GM18502 (cell line): ENCODE results near the gene UROD.
"Not testable (repeated sequence)": the region's sequence is repeated elsewhere in the genome, so short reads cannot be mapped to it uniquely, and the experiment has no call there.

Experiments
- ATAC-seq: cut with Tn5 transposase; IDR thresholded peaks from one replicate; pipeline ENCODE4 v1.9.1; 2021; ENCODE audit warnings: mild to moderate bottlenecking; ENCODE audit not compliant: unreplicated experiment, poor library complexity

UROD gene

DNA sequence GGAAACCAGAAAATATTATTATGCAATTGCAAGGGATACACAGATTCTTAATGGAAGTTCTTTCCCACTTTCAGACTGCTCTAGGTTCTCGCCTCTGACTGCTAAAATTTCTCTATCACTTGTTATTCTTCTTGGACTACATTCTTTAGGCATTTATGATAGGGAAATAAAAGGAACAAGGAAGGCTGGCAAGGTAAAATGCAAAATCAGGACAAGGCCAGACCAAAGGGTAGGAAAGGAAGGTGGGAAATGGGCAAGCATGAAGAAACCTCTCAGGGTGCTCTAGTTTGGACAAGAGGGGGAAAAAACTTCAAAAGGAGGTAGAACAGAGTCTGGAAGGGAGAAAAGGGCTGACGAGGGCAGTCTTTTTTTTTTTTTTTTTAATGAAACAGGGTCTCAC, 26.2 kb downstream of the UROD start:
- ATAC-seq, result no peak

DNA sequence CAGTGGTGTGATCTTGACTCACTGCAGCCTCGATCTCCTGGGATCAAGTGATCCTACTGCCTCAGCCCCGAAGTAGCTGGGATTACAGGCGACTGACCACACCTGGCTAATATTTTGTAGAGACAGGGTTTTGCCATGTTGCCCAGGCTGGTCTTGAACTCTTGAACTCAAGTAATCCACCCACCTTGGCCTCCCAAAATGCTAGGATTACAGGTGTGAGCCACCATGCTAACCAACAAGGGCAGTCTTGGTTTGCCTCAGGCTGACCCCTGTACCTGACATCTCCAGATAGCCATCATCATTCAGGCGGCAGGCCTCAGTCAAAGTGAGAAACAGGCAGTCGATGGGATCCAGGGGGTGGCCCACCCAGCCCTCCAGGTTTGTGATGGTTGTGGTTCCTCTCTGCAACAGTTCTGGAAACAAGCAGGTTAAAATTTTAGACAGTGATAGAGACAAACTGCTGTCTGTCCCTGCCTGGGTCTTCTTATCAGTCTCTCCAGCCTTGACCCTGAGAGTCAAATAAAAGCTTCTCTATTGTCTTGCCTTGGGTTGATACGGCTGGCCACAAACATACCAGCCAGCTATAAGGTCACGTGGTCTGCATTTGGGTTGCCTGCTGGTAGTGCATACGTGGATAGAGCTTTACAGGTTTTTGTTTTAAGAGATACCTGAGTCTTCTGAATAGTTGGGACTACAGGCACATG, 26.8 kb downstream of the UROD start:
- ATAC-seq, result no peak

DNA sequence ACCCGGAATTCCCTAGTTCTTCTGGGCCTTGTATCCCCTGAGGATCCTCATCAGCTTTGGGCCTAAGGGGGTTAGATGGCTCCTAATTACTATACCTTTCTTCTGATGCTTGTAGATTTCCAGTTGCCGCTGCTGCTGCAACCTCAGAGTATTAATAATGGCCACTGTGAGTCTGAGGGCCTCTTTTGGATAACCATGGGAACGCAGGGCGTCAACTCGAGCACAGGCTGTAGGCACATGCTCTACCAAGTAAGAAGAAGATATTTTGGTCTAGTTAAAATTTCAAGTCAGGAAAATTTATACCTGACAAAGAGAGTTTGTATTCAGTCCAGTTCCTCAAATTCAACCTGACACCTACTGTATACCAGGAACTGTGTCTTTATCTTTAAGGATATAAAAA, 28.2 kb downstream of the UROD start:
- ATAC-seq, result no peak

DNA sequence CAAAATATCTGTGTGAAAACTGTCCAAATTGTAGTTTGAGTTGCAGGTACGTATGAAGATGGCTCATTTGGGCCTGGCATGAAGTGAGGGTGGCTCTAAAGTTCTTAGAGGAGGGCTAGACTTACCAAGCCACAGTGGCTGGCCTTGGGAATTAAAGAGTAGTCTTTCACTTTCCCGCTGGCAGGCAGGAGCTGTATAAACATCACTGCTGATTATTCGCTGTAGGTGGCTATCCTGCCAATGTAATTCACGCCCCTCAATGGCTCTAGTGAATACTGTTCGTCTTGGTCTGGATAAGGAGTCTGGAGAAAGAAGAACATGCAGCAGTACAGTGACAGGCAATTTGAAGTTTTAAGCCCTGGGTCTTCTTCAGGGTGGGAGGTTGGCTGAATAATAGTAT, 31.0 kb downstream of the UROD start:
- ATAC-seq, result no peak

DNA sequence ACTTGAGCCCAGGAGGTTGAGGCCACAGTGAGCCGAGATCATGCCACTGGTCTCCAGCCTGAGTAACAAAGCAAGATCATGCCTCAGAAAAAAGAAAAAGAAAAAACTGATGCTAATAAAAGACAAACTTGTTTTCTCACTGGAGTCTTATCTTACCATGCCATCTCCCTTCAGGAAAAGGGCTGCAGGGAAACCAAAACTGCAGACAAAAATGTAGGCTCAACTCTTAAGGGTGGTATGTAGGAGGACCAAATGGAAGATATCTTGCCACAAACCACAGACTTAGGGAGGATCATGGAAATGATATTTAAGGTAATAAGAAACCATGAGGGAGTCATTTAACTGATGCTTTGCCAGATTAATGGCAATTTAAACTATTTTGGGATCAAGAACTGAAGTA, 32.9 kb downstream of the UROD start:
- no peak for ATAC-seq

DNA sequence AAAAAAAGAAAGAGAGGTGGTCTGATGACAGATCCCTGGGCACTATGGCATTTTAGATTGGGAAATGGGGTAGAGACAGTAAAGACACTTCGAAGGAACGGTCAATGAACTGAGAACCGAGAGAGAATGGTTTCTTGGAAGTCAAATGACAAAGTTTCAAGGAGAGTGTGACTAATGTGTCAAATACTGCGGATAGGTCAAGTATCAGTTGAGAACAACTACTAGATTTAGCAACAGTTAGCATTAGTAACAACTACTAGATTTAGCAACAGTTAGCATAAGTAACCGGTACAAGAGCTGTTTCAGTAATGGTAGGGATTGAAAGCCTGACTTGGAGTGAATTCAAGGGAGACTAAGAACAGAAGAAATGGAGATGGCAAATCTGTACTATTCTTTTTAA, 35.0 kb downstream of the UROD start:
- ATAC-seq, result no peak

DNA sequence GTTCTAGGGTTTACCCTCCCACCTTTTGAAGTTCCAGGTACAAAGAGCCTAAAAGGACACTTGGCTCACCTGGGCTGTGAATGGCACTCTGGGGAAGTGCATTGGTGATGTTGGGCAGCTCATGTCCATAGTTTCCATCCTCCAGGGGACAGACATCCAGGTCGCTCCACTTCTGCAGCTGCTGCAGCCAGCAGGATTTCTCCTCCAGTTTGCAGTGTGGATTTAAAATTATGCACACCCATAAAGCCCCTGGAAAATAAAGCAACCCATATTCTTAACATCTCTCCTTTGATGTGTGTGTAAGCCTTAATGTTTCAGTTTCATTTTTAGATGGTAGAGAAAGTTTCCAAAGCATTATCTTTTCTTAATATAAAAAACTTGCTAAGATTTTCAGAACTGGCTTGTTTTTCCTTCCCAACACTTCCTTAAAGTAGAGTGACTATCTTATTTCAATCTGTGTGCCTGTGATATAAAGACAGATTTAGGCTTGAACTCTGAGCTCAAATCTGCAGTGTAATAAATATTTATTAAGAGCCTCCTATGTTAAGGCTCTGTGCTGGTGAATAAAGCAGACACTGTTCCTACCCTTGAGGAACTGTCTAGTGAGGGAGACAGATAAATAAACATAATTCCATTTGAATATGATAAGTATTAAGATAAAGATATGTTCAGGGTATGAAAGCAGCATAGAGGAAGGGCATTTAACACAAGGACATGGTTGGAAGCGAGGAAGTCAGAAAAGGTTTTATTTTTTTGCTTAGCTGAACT, 39.1 kb downstream of the UROD start:
- no peak for ATAC-seq

DNA sequence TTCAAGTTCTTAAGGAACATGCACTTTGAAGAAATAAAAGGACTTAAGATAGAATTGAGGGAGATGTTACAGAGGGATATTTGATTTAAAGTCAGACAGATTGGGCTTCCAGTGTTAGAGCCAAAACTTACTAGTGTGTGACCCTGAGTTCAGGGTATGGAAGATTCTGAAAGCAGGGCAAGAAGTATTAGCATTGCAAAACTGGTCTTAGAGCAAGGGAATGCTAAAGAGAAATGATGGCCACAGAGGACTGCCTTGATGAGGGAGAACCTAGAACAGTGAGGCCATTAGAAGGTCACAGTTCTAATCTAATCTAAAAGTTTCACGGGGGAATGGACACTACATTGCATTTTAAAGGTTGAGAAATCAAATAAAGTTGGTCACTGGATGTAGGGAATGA, 45.5 kb downstream of the UROD start:
- ATAC-seq, result no peak

DNA sequence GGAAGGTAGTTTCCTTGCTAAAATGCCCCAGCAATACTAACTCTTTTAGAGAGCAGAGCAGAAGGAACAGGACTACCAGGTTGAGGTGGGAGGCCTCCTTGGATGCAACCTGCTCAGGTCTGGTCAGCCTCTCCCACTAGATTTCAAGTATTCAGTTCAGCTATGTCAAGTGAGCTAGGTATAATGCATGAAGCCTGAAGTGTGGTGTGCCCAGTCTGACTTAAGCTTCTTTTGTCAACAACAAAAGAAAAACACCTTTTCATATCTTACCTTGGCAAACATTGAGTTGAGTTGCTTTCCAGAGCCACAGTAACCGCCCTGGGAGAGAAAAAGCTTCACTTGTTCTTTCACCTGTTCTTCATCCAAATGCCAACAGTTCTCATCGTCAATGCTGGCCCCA, 47.8 kb downstream of the UROD start:
- no peak for ATAC-seq

DNA sequence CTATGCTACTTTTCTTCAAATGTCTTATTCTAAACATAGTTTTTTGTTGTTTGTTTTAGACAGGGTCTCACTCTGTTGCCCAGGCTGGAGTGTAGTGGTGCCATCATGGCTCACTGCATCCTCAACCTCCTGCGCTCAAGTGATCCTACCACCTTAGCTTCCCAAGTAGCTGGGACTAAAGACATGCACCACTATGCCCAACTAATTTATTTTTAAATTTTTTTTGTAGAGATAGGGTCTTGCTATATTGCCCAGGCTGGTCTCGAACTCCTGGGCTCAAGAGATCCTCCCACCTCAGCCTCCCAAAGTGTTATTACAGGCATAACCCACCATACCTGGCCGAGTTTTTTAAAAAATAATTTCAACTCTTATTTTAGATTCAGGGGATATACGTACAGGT, 50.4 kb downstream of the UROD start:
- not testable (repeated sequence) for ATAC-seq

DNA sequence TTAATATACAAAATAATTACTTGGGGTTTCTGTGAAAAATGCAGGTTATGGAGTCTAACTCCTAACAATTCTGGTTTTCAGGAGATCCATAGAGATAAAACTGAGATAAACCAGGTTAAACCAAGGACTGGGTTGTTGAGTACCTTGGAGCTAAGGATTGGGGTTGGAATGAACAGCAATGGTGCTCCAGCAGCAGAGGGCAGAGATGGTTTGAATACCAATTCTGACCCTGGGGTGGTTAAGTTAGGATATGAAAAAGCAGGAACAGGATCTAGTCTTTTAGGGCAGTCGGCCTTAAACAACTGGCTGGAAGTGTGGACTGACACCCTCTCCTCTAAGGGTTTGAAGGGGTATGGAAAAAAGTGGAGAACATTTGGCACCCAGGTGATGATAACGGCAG, 53.0 kb downstream of the UROD start:
- ATAC-seq, result no peak
